Keratinocyte (primary cell): ENCODE data around the gene DENND5B. TPM values are rescaled to one million over a fixed set of nuclear protein-coding genes. Genes with fewer than 3 reads are reported as not detected.

Source experiments
- DNase-seq: peaks from one replicate; pipeline ENCODE4 v3.0.0-alpha.2; 2011; ENCODE audit warnings: low read depth, missing footprints, low spot score
- FAIRE-seq: peaks from 2 replicates; lab custom pipeline; 2011; peaks lifted over from hg19 to GRCh38; lab: Jason Lieb, UNC
- H2AFZ ChIP-seq: 2 replicates; pipeline ENCODE4 v1.6.0; 2012; ENCODE audit warnings: low read length, control low read depth, inconsistent platforms; ENCODE audit not compliant: control insufficient read depth
- H3K27ac ChIP-seq: 2 replicates; pipeline ENCODE4 v1.5.1; 2011; ENCODE audit warnings: low read length; ENCODE audit not compliant: control insufficient read depth, insufficient read depth
- H3K27me3 ChIP-seq: 3 replicates; pipeline ENCODE4 v1.6.0; 2011; ENCODE audit warnings: low read length; ENCODE audit not compliant: control insufficient read depth, insufficient read depth; ENCODE audit errors: extremely low read depth
- H3K36me3 ChIP-seq, 2 experiments: 2 replicates in 1 of 2; 3 replicates in 1 of 2; pipeline ENCODE4 v1.5.1; 2011; ENCODE audit warnings: low read length in 2 of 2, mild to moderate bottlenecking in 1 of 2; ENCODE audit not compliant: control insufficient read depth in 2 of 2, insufficient read depth in 2 of 2; ENCODE audit errors: extremely low read depth in 1 of 2
- H3K4me1 ChIP-seq: 3 replicates; pipeline ENCODE4 v1.5.1; 2011; ENCODE audit warnings: low read length; ENCODE audit not compliant: control insufficient read depth, insufficient read depth; ENCODE audit errors: extremely low read depth
- H3K4me2 ChIP-seq: 3 replicates; pipeline ENCODE4 v1.6.0; 2011; ENCODE audit warnings: low read depth, low read length; ENCODE audit not compliant: control insufficient read depth, insufficient read depth; ENCODE audit errors: extremely low read depth
- H3K4me3 ChIP-seq, 3 experiments: fragments of 200-600 bp in 1 of 3; sonication (generic) in 1 of 3; 2 replicates in 2 of 3; 3 replicates in 1 of 3; pipeline ENCODE4 v1.5.1; 2011 to 2016; ENCODE audit warnings: low read length in 3 of 3, mild to moderate bottlenecking in 3 of 3, control low read depth in 2 of 3, inconsistent platforms in 1 of 3, low read depth in 1 of 3, mixed read lengths in 1 of 3, mixed run types in 1 of 3, moderate library complexity in 1 of 3; ENCODE audit not compliant: control insufficient read depth in 2 of 3, insufficient read depth in 2 of 3; ENCODE audit errors: extremely low read depth in 1 of 3
- H3K79me2 ChIP-seq: 2 replicates; pipeline ENCODE4 v1.6.0; 2012; ENCODE audit warnings: low read length; ENCODE audit not compliant: control insufficient read depth, insufficient read depth
- H3K9ac ChIP-seq: 3 replicates; pipeline ENCODE4 v1.6.0; 2011; ENCODE audit warnings: low read length; ENCODE audit not compliant: control insufficient read depth, insufficient read depth; ENCODE audit errors: extremely low read depth
- H3K9me1 ChIP-seq: 3 replicates; pipeline ENCODE4 v1.6.0; 2011; ENCODE audit warnings: low read length; ENCODE audit not compliant: control insufficient read depth, insufficient read depth; ENCODE audit errors: extremely low read depth
- H3K9me3 ChIP-seq: 2 replicates; pipeline ENCODE4 v1.5.1; 2012; ENCODE audit warnings: low read depth, low read length; ENCODE audit not compliant: control insufficient read depth
- H4K20me1 ChIP-seq: 3 replicates; pipeline ENCODE4 v1.6.0; 2011; ENCODE audit warnings: low read length; ENCODE audit not compliant: control insufficient read depth, insufficient read depth; ENCODE audit errors: extremely low read depth
- CTCF ChIP-seq, 3 experiments: IDR thresholded peaks in 1 of 3; conservative IDR thresholded peaks in 1 of 3; optimal IDR thresholded peaks in 1 of 3; 2 replicates in 2 of 3; 3 replicates in 1 of 3; pipeline versions ENCODE3 to v1.5.1; 2011; ENCODE audit warnings: low read length in 3 of 3, mild to moderate bottlenecking in 3 of 3, moderate library complexity in 2 of 3, control low read depth in 1 of 3, inconsistent platforms in 1 of 3; ENCODE audit not compliant: insufficient read depth in 2 of 3; ENCODE audit errors: extremely low read depth in 1 of 3
- EZH2 ChIP-seq: IDR thresholded peaks from one replicate; pipeline ENCODE4 v1.6.1; 2012; ENCODE audit warnings: inconsistent platforms, mild to moderate bottlenecking, low read length, moderate library complexity
- dilution Hi-C: fragments of 300-500 bp; cut with MboI; formaldehyde crosslinking; loops from one replicate; pipeline ENCODE4 v1.7.0; 2020; ENCODE audit warnings: low sequenced_read_pairs; ENCODE audit not compliant: extremely low pct_ligation_motif_present
- polyA plus RNA-seq, 5 experiments: library from polyadenylated mRNA; depleted of rRNA in 3 of 5; stranded (reverse) in 3 of 5; stranded (forward) in 1 of 5; unstranded in 1 of 5; fragments of >200 nt; gene quantifications; 1 replicate in 1 of 5; 2 replicates in 3 of 5; 3 replicates in 1 of 5; pipeline versions ENCODE4 v1.2.1 to v1.2.3, GENCODE V29; 2011 to 2012; ENCODE audit warnings: missing spikeins in 2 of 5, low read depth in 1 of 5, low replicate concordance in 1 of 5

The DENND5B gene
- polyA plus RNA-seq, 1 donor (not counting 4 experiments of a cell fraction or from before 2014, with no cell fraction given) = 4.7 TPM

- Histone ChIP-seq H3K79me2 (no peaks in the 10 kb centered on the region), H3K9me1 (no peaks in the 10 kb centered on the region), H3K4me2 (no peak overlapping the region), H3K27me3 (no peaks in the 10 kb centered on the region), H4K20me1 (no peaks in the 10 kb centered on the region), H3K4me1 (no peaks in the 10 kb centered on the region), H3K4me3 (no peak overlapping the region), H3K36me3 (no peaks in the 10 kb centered on the region), H3K27ac (no peak overlapping the region), H3K9me3 (no peaks in the 10 kb centered on the region), H2AFZ (no peak overlapping the region), H3K9ac (no peak overlapping the region)
- no peak for DNase-seq
- dilution Hi-C loops = no loop called here
- no peak for FAIRE-seq
- TF ChIP-seq CTCF (optimal IDR thresholded peaks at IDR 0.05 in 1 of 3, IDR thresholded peaks at IDR 0.05 in 1 of 3, conservative IDR thresholded peaks at IDR 0.05 in 1 of 3; ENCODE audit: extremely low read depth in 1 of 3, insufficient read depth in 2 of 3, low read length in 3 of 3) = no peak
- TF ChIP-seq EZH2 = no peak
Observed at GRCh38 chr12:31412292-31412801, 178.6 kb downstream of the DENND5B start.

- no peak for TF ChIP-seq CTCF (optimal IDR thresholded peaks at IDR 0.05 in 1 of 3, IDR thresholded peaks at IDR 0.05 in 1 of 3, conservative IDR thresholded peaks at IDR 0.05 in 1 of 3; ENCODE audit: extremely low read depth in 1 of 3, insufficient read depth in 2 of 3, low read length in 3 of 3)
- no peak for DNase-seq
- Histone ChIP-seq H3K4me2 (no peak overlapping the region), H3K79me2 (no peaks in the 10 kb centered on the region), H3K27me3 (no peaks in the 10 kb centered on the region), H4K20me1 (no peaks in the 10 kb centered on the region), H3K4me3 (no peak overlapping the region), H3K4me1 (no peaks in the 10 kb centered on the region), H3K9me1 (no peaks in the 10 kb centered on the region), H3K36me3 (no peaks in the 10 kb centered on the region), H2AFZ (no peak overlapping the region), H3K9me3 (no peaks in the 10 kb centered on the region), H3K27ac (no peak overlapping the region), H3K9ac (no peak overlapping the region)
- dilution Hi-C loops = no loop called here
- FAIRE-seq = no peak
Observed at GRCh38 chr12:31408763-31409162, 182.2 kb downstream of the DENND5B start.
